ENCODE results near the gene TMEM63A.

DNA sequence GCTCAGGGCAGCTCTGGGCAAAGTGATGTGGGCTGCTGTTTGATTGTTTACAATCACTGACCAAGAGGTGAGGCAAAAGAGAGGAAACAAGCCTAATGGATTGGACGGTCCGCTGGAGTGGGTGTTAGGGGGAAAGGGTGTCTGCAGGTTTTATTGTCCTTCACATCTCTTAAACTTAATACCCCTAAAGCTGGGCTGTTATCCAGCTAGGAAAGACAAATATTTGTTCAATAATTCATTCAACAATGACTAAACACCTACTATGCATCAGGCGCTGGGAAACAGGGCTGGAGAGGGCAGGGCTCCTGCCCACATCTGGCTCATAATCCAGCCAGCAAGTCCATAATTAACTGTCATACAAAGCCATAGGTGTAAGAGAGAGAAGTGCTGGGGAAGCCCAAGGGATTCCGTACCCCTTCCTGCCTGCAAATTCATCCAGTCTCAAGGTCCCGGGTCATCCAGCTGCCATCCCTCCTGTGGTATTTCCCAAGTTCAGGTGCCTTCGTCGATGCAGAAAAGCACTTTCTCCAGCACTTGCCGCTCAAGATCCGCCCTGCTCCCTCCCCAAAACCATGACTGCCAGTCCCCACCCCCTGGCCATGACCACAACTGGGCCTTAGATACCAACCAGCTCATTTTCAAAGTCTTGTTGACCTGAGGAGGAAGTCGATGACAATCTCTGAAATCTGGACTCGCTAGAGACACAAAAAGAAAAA lies 10.7 kb downstream of the TMEM63A start:
- TF ChIP-seq HDAC2 (IDR thresholded peaks at IDR 0.05) = no peak
- TF ChIP-seq TP53 (CRISPR knock-in tag; IDR thresholded peaks at IDR 0.05) = no peak
- TF ChIP-seq HOXB13 (CRISPR knock-in tag; IDR thresholded peaks at IDR 0.05; ENCODE audit: low read depth) = no peak
- no peak for TF ChIP-seq POLR2A (IDR thresholded peaks at IDR 0.05; ENCODE audit: low read length)
- no peak for TF ChIP-seq CTCF (IDR thresholded peaks at IDR 0.05)
- TF ChIP-seq CHD2 (IDR thresholded peaks at IDR 0.05; ENCODE audit: low read length, partially characterized antibody) = no peak
- TF ChIP-seq, protein P1, sequence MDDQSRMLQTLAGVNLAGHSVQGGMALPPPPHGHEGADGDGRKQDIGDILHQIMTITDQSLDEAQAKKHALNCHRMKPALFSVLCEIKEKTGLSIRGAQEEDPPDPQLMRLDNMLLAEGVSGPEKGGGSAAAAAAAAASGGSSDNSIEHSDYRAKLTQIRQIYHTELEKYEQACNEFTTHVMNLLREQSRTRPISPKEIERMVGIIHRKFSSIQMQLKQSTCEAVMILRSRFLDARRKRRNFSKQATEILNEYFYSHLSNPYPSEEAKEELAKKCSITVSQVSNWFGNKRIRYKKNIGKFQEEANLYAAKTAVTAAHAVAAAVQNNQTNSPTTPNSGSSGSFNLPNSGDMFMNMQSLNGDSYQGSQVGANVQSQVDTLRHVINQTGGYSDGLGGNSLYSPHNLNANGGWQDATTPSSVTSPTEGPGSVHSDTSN (IDR thresholded peaks at IDR 0.05) = no peak
- TF ChIP-seq MAX (IDR thresholded peaks at IDR 0.05) = peak; percentile 50; the same call in 1 of the 2 replicates
- no peak for TF ChIP-seq MAFK (IDR thresholded peaks at IDR 0.05; ENCODE audit: partially characterized antibody)
- no peak for TF ChIP-seq BHLHE40 (IDR thresholded peaks at IDR 0.05; ENCODE audit: low read depth, low read length)
- TF ChIP-seq NPAS2 (CRISPR knock-in tag; IDR thresholded peaks at IDR 0.05; ENCODE audit: borderline replicate concordance) = no peak
